ENCODE data around the gene ADCY1.

ADCY1 gene

GRCh38 chr7:45625714-45626440 is 51.7 kb downstream of the ADCY1 start:
- DNase-seq (ENCODE audit: low read depth) = no peak

- DNase-seq (ENCODE audit: low read depth) = no peak
Measured at GRCh38 chr7:45626441-45627430, 52.6 kb downstream of the ADCY1 start.

- DNase-seq (ENCODE audit: low read depth) = no peak
Measured at GRCh38 chr7:45627691-45628456, 53.7 kb downstream of the ADCY1 start.

GRCh38 chr7:45631569-45631968 is 57.4 kb downstream of the ADCY1 start:
- DNase-seq (ENCODE audit: low read depth) = no peak

GRCh38 chr7:45636733-45637132 is 62.6 kb downstream of the ADCY1 start:
- DNase-seq (ENCODE audit: low read depth) = no peak

GRCh38 chr7:45638916-45639315 is 64.7 kb downstream of the ADCY1 start:
- DNase-seq (ENCODE audit: low read depth) = no peak

- DNase-seq (ENCODE audit: low read depth) = no peak
Measured at GRCh38 chr7:45642044-45642443, 67.9 kb downstream of the ADCY1 start.

GRCh38 chr7:45643630-45644029 is 69.5 kb downstream of the ADCY1 start:
- DNase-seq (ENCODE audit: low read depth) = no peak

- no peak for DNase-seq (ENCODE audit: low read depth)
Measured at GRCh38 chr7:45644237-45644636, 70.1 kb downstream of the ADCY1 start.

GRCh38 chr7:45645141-45645969 is 71.2 kb downstream of the ADCY1 start:
- no peak for DNase-seq (ENCODE audit: low read depth)

- no peak for DNase-seq (ENCODE audit: low read depth)
Measured at GRCh38 chr7:45646207-45646821, 72.1 kb downstream of the ADCY1 start.

- DNase-seq (ENCODE audit: low read depth) = no peak
Measured at GRCh38 chr7:45646996-45647825, 73.0 kb downstream of the ADCY1 start.

- no peak for DNase-seq (ENCODE audit: low read depth)
Measured at GRCh38 chr7:45647967-45648670, 74.0 kb downstream of the ADCY1 start.

- no peak for DNase-seq (ENCODE audit: low read depth)
Measured at GRCh38 chr7:45648671-45648995, 74.5 kb downstream of the ADCY1 start.

- DNase-seq (ENCODE audit: low read depth) = no peak
Measured at GRCh38 chr7:45649560-45650346, 75.6 kb downstream of the ADCY1 start.

- no peak for DNase-seq (ENCODE audit: low read depth)
Measured at GRCh38 chr7:45650404-45651394, 76.5 kb downstream of the ADCY1 start.

GRCh38 chr7:45651540-45651939 is 77.4 kb downstream of the ADCY1 start:
- DNase-seq (ENCODE audit: low read depth) = no peak

- no peak for DNase-seq (ENCODE audit: low read depth)
Measured at GRCh38 chr7:45652630-45653029, 78.5 kb downstream of the ADCY1 start.

Data from stimulated activated CD4-positive, alpha-beta T cell treated with anti-CD3 and anti-CD28 coated beads, Interleukin-2, amount 100 ng/mL, for 4 hours (primary cell).